HEK293 (cell line): ENCODE results near the gene NDUFS2.

Experiments used
- CTCF ChIA-PET: fragments of 350-600 bp; formaldehyde crosslinking; extraction: SDS; loops from one replicate; lab custom pipeline; 2021; ENCODE audit warnings: antibody characterized with exemption; lab: Yijun Ruan, JAX
- POLR2A ChIA-PET: fragments of 300-600 bp; formaldehyde crosslinking; extraction: SDS; loops from one replicate; lab custom pipeline; 2020; ENCODE audit warnings: antibody characterized with exemption, inconsistent platforms; lab: Yijun Ruan, JAX
- H3K27ac ChIP-seq: fragments of 200-500 bp; sonication (Bioruptor generic); 2 replicates; pipeline ENCODE4 v1.5.1; 2014; ENCODE audit warnings: low read depth, low read length, control low read depth, inconsistent platforms; ENCODE audit errors: extremely low read depth
- H3K36me3 ChIP-seq, 2 experiments: fragments of 200-500 bp in 1 of 2; sonication (Bioruptor generic) in 1 of 2; 1 replicate in 1 of 2; 2 replicates in 1 of 2; pipeline ENCODE4 v1.5.1; 2014 to 2017; ENCODE audit warnings: inconsistent platforms in 2 of 2, low read length in 2 of 2; ENCODE audit not compliant: control insufficient read depth in 2 of 2, insufficient read depth in 1 of 2
- H3K4me1 ChIP-seq: fragments of 200-500 bp; sonication (Bioruptor generic); 2 replicates; pipeline ENCODE4 v1.5.1; 2014; ENCODE audit warnings: mild to moderate bottlenecking, low read length, inconsistent platforms; ENCODE audit not compliant: control insufficient read depth, insufficient read depth
- H3K4me3 ChIP-seq: 2 replicates; pipeline ENCODE4 v1.5.1; 2011; ENCODE audit warnings: low read depth, mild to moderate bottlenecking, control low read depth, low read length, moderate library complexity
- H3K9me3 ChIP-seq: fragments of 200-500 bp; sonication (Bioruptor generic); 2 replicates; pipeline ENCODE4 v1.5.1; 2014; ENCODE audit warnings: low read depth, low read length, inconsistent platforms; ENCODE audit not compliant: control insufficient read depth, insufficient read depth
- CTCF ChIP-seq: fragments of 450-650 bp; formaldehyde crosslinking; IDR thresholded peaks from 2 replicates; pipeline ENCODE4 v1.5.1; 2016; ENCODE audit warnings: missing biosample characterization, missing genetic modification characterization
- SCRT1 ChIP-seq: fragments of 450-650 bp; formaldehyde crosslinking; IDR thresholded peaks from 2 replicates; pipeline ENCODE4 v1.5.1; 2016; ENCODE audit warnings: missing biosample characterization, missing genetic modification characterization, borderline replicate concordance
- SCRT2 ChIP-seq: fragments of 450-650 bp; formaldehyde crosslinking; IDR thresholded peaks from 2 replicates; pipeline ENCODE4 v1.5.1; 2016; ENCODE audit warnings: missing biosample characterization, missing genetic modification characterization
- SP7 ChIP-seq: fragments of 450-650 bp; formaldehyde crosslinking; IDR thresholded peaks from 2 replicates; pipeline ENCODE4 v1.5.1; 2016; ENCODE audit warnings: missing biosample characterization, missing genetic modification characterization
- ZBTB17 ChIP-seq: fragments of 450-650 bp; formaldehyde crosslinking; IDR thresholded peaks from 2 replicates; pipeline ENCODE4 v1.5.1; 2016; ENCODE audit warnings: missing biosample characterization, missing genetic modification characterization
- ZBTB20 ChIP-seq: fragments of 450-650 bp; formaldehyde crosslinking; IDR thresholded peaks from 2 replicates; pipeline ENCODE4 v1.5.1; 2016; ENCODE audit warnings: missing biosample characterization, missing genetic modification characterization
- ZBTB49 ChIP-seq: fragments of 450-650 bp; formaldehyde crosslinking; IDR thresholded peaks from 2 replicates; pipeline ENCODE4 v1.5.1; 2016; ENCODE audit warnings: missing biosample characterization, missing genetic modification characterization, low read depth
- ZBTB8A ChIP-seq: fragments of 450-650 bp; formaldehyde crosslinking; IDR thresholded peaks from 2 replicates; pipeline ENCODE4 v1.5.1; 2016; ENCODE audit warnings: missing biosample characterization, missing genetic modification characterization
- ZNF2 ChIP-seq: fragments of 450-650 bp; formaldehyde crosslinking; IDR thresholded peaks from 2 replicates; pipeline ENCODE4 v1.5.1; 2016; ENCODE audit warnings: missing biosample characterization, missing genetic modification characterization
- ZNF221 ChIP-seq: fragments of 450-650 bp; formaldehyde crosslinking; IDR thresholded peaks from 2 replicates; pipeline ENCODE4 v1.5.1; 2017; ENCODE audit warnings: missing biosample characterization, missing genetic modification characterization, borderline replicate concordance
- ZNF23 ChIP-seq: fragments of 450-650 bp; formaldehyde crosslinking; IDR thresholded peaks from 2 replicates; pipeline ENCODE4 v1.5.1; 2016; ENCODE audit warnings: missing biosample characterization, missing genetic modification characterization, borderline replicate concordance
- ZNF239 ChIP-seq: fragments of 450-650 bp; formaldehyde crosslinking; IDR thresholded peaks from 2 replicates; pipeline ENCODE4 v1.5.1; 2016; ENCODE audit warnings: missing biosample characterization, missing genetic modification characterization
- ZNF366 ChIP-seq: fragments of 450-650 bp; formaldehyde crosslinking; conservative IDR thresholded peaks from 2 replicates; pipeline ENCODE4 v1.5.1; 2016; ENCODE audit warnings: missing biosample characterization, missing genetic modification characterization
- ZNF398 ChIP-seq: fragments of 450-650 bp; formaldehyde crosslinking; IDR thresholded peaks from 2 replicates; pipeline ENCODE4 v1.5.1; 2017; ENCODE audit warnings: missing biosample characterization, missing genetic modification characterization
- ZNF518A ChIP-seq: fragments of 450-650 bp; formaldehyde crosslinking; conservative IDR thresholded peaks from 2 replicates; pipeline ENCODE4 v1.5.1; 2016; ENCODE audit warnings: low read depth, missing biosample characterization, missing genetic modification characterization
- ZNF654 ChIP-seq: fragments of 450-650 bp; formaldehyde crosslinking; IDR thresholded peaks from 2 replicates; pipeline ENCODE4 v1.5.1; 2016; ENCODE audit warnings: low read depth, missing biosample characterization, missing genetic modification characterization
- ZNF776 ChIP-seq: fragments of 450-650 bp; formaldehyde crosslinking; IDR thresholded peaks from 2 replicates; pipeline ENCODE4 v1.5.0; 2017; ENCODE audit warnings: missing biosample characterization, missing genetic modification characterization, borderline replicate concordance
- ZSCAN4 ChIP-seq: fragments of 450-650 bp; formaldehyde crosslinking; IDR thresholded peaks from 2 replicates; pipeline ENCODE4 v1.5.1; 2017; ENCODE audit warnings: missing biosample characterization, missing genetic modification characterization

NDUFS2 gene

GRCh38 chr1:161227196-161227871 lies 25.2 kb downstream of the NDUFS2 start:
- ChIA-PET CTCF (interaction anchor here (0.7 to 9.7 kb wide), 35 partner anchors 8 to 592 kb away, joined by 3 to 146 read pairs (median 5); partner anchors contain the start of genes ADAMTS4, FCER1G, NDUFS2 and NR1I3), POLR2A (no interaction called here)
- peak; percentile 19; the same call in 1 of the 2 replicates for TF ChIP-seq ZBTB8A
- TF ChIP-seq ZSCAN4 (tag by site-specific recombination), result peak; percentile 40; the same call in 1 of the 2 replicates
- TF ChIP-seq ZNF654 (tag by site-specific recombination), result peak; percentile 70
- no peak for TF ChIP-seq ZBTB49 (tag by site-specific recombination)
- peak; percentile 85; the same call in 1 of the 2 replicates for TF ChIP-seq SCRT1 (tag by site-specific recombination)
- 0 out of 2 replicates have a peak, but pooled peaks have one; percentile 10 for TF ChIP-seq ZBTB20
- TF ChIP-seq ZBTB17 (tag by site-specific recombination), result peak; percentile 80
- no peak for TF ChIP-seq ZNF518A (tag by site-specific recombination)
- no peak for TF ChIP-seq ZNF398
- no peak for TF ChIP-seq ZNF776 (tag by site-specific recombination)
- no peak for TF ChIP-seq ZNF221 (tag by site-specific recombination)
- peak; percentile 22 for TF ChIP-seq SP7 (tag by site-specific recombination)
- no peak for TF ChIP-seq ZNF23 (tag by site-specific recombination)
- no peak for TF ChIP-seq ZNF239 (tag by site-specific recombination)
- TF ChIP-seq CTCF, result peak; percentile 78; the same call in 1 of the 2 replicates
- TF ChIP-seq ZNF366, result peak; percentile 64; the same call in 1 of the 2 replicates
- peak; percentile 97 for TF ChIP-seq ZNF2 (tag by site-specific recombination)
- peak; percentile 92 for TF ChIP-seq SCRT2
- Histone ChIP-seq H3K4me1 (peaks cover 4% of the 10 kb centered on the region; the same call in 1 of the 2 replicates), H3K4me3 (peak overlapping the region; percentile 21), H3K9me3 (no peaks in the 10 kb centered on the region), H3K27ac (no peak overlapping the region; the same call in 1 of the 2 replicates), H3K36me3 (peaks cover 0 to 33% of the 10 kb centered on the region in 2 experiments; a peak in 1 of 3 replicates)
